GM19397 (cell line): ENCODE results near the gene TUSC1.
"Not testable (repeated sequence)": the region's sequence is repeated elsewhere in the genome, so short reads cannot be mapped to it uniquely, and the experiment has no call there.

Experiments
- ATAC-seq: cut with Tn5 transposase; IDR thresholded peaks from one replicate; pipeline ENCODE4 v1.9.1; 2021; ENCODE audit warnings: mild to moderate bottlenecking, moderate library complexity; ENCODE audit not compliant: unreplicated experiment

The TUSC1 gene

DNA sequence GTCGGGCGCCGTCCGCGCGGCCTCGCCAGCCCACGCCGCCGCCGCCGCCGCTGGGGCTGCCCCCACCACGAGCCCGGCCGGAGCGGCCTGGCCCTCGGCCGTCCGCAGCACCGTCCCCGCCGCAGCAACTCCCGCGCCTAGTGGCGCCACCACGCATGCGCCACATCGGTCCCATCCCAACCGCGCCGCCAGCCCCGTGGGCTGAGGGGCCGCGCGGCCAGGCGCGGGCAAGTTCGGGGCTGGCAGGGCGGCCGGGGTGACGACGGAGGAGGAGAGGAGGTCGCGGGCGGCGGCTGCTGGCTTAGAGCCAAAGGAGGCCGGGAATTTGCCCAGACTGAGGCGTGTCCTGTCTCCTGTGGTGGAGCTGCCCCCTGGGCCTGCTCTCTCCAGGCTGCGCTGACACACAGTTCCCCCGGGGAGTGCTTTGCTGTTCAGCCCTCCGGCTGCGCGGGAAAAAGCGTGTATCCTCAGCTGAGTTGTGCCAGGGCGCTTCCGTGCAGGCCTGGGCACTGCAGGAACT is at the start of gene TUSC1:
Gene TUSC1 (minus strand): TSS at position 298 of the 520 bp plus-strand sequence. CDS start 132 bp downstream, at position 166.
- peak; percentile 72 for ATAC-seq

DNA sequence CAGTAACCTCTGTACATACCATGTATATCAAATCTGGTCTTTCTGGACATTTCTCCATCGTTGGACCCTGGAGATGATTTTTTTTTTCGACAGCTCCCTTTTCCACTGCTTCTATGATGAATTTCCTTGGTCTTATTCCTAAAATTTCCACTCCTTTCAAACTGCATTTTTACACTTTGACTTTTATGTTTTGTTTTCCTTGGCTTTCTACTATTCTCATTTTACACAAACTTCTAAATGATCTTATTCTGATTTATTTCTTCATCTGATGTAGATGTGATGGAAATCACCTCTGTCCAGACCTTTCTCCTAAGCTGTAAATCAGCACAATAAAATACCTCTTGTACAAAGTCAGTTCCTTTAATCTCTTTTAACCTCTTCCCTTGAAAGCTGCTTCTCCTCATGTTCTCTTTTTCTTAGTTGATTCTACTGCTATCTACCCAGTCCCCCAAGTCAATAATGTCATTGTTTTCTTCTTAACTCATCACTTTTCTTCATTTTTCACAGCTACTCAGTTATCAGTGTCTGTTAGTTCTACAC is 48.7 kb upstream of the TUSC1 start:
- no peak for ATAC-seq

GRCh38 chr9:25724424-25724823 is 46.2 kb upstream of the TUSC1 start:
- ATAC-seq, result no peak

DNA sequence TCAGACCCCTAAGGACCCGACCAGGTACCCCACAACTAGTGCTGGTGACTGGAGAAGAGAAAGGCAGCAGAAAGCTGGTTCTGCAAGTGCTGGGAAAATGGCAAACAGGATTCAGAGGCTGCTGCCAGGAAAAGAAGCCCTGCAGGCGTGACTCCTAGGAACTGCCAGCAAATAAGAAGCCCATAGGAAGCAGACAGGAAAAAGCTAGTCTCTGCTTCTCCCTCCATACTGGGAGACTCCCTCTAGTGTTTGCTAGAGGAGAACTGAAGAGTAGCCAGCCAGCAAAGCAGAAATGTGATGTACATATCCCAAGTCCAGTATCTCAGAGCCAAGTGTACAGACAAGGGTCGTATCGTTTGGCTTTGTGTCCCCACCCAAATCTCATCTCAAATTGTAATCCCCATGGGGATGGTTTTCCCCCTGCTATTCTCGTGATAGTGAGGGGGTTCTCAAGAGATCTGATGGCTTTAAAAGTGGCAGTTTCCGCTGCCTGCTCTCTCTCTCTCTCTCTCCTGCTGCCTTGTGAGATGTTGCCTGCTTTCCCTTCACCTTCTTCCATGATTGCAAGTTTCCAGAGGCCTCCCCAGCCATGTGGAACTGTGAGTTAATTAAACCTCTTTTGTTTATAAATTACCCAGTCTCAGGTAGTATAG is 38.1 kb upstream of the TUSC1 start:
- no peak for ATAC-seq

- no peak for ATAC-seq
These were observed 31.7 kb upstream of the TUSC1 start for GRCh38 chr9:25709941-25710340.

DNA sequence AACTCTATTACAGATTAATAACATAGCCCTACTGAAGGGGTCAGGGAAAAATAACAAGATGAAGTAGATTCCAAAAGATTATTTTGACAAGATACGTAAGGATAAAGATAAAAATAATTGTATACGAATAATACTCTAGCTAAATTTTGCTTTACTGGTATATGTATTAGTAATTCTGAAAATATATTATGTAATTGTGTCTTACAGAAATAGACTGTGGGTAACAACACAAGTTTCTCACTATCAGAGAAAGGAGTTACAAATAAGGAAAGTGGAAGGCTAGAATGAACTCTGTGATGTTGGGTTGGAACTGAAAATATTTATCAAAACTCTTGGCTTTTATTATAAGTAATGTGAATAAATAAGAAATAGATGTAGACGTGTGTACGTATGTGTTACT is 26.6 kb upstream of the TUSC1 start:
- no peak for ATAC-seq

DNA sequence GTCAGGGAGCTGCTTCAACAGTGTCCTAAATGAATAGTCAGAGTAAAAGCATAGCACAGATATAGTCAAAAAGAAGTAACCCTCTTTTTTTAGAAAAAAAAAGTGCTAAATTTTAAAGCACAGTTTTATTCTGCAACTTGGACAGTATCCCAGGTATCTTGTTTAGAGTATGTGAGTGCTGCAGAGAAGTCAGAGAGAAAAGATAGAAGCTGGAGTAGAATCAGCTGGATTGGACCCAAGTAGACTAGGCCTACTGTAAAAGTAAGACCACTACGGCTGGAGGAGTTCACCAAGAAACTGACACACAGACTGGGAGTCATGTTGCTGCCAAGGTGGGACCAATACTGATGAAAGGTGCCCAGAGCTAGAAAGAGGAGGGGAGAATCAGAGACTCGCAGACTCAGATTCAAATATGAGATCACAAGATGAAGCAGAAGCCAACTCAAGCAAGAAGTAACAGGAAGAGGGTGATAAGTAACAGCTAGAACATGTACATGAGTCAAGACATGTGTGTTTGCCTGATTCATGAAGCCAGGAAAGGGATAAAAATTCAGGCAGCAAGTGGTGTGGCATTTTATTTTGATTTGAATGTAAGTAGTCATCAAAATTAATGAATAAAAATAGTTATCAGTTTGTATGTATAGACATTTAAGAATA is 25.6 kb upstream of the TUSC1 start:
- ATAC-seq, result no peak

DNA sequence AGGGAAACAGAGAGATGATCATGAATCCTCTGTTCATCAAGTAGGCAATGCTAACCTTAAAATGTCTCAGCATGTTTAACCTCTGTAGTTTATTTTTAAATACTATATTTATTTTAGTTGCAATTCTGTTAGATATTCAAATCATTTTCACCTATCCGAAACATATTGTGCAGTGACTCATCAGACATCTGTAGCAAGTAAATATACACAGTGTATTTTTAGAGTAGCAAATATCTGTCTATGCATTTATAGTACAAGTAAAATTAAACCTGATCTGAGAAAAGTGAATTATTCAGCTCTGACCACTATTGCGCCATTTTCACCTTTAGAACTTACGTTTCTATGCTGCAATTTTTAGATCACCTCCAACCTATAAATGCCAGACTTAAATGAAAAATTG is 24.3 kb upstream of the TUSC1 start:
- ATAC-seq, result no peak

DNA sequence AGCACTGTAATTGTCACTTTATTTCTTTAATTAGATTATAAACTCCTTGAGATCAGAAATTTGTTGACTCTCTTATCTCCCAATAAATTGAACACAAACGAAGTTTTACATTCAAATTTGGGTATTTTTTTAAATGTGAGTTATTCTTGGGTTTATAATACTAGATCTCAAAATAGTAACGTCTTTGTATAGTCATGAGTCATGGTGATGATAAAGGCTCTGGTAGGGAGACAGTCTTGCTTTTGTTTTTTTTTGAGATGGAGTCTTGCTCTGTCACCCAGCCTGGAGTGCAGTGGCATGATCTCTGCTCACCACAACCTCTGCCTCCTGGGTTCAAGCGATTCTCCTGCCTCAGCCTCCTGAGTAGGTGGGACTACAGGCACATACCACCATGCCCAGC is 22.7 kb upstream of the TUSC1 start:
- not testable (repeated sequence) for ATAC-seq

DNA sequence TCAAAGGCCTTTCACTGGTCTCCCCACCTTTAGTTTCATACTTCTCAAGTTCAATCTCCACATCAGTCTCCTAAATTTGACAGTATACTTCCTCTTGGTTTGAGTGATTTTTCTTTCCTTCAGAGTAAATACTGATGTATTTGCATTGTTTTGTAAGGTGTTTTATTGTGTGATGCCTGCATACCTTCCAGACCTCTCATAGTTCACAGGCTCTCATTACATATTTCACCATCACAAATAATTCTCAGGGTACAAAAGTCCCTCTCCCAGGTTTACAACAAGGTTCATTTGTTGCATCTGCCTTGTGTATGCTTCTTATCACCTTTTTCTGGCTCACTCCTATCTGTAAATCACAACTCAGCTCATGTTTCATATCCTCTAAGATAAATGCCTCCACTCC is 22.2 kb upstream of the TUSC1 start:
- ATAC-seq, result no peak

- ATAC-seq, result no peak
These were observed 13.5 kb upstream of the TUSC1 start for GRCh38 chr9:25691786-25692185.

GRCh38 chr9:25684321-25684720 is 6.1 kb upstream of the TUSC1 start:
- no peak for ATAC-seq

GRCh38 chr9:25681266-25681665 is 3.0 kb upstream of the TUSC1 start:
- ATAC-seq, result no peak

DNA sequence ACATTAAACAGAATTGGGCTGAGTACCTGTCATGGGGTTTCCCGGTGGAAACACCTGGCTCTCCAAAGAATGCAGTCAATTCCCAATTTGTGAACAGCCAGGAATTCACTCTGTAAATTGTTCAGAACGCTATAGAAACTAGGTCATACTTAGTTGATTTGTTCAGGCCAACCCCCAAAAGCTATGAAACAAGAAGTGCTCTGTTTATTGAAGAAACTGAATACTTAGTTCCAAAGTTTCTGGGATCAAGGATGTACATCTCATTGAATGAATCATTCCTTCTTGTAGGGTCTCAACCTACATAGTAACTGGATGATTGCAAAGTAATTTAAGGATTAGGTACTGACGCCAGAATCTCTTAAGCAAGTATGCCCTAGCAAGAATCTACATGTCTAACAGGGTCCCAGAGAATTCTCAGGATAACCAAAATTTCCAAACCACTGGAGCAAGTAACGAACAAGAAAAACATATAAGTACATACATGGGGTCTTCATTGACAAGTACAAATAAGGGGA is 659 bp upstream of the TUSC1 start:
- ATAC-seq, result no peak

- peak; percentile 50 for ATAC-seq
These were observed 720 bp downstream of the TUSC1 start for GRCh38 chr9:25677301-25678146.

- ATAC-seq, result not testable (repeated sequence)
These were observed 2.4 kb downstream of the TUSC1 start for GRCh38 chr9:25675858-25676257.

- no peak for ATAC-seq
These were observed 19.7 kb downstream of the TUSC1 start for GRCh38 chr9:25658571-25658970.

GRCh38 chr9:25654417-25654816 is 23.8 kb downstream of the TUSC1 start:
- no peak for ATAC-seq

DNA sequence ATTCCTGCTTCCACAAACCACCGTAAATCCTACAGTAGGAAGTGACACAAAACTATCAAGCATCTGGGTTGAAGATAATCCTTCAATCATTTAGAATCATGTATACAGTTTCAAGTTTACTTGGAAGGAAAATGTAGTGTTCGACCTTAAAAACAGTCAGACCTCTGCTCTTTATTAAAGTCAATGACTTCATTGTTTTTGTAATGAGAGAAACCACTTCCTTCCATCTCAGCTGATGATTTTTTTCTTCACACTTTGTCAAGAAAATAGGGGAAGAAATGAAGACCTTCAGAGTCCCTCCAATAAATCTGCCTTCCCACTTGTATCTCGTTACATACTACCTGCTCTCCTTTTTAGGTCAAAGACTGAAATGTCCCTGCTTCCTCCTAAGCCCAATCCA is 30.1 kb downstream of the TUSC1 start:
- no peak for ATAC-seq

- no peak for ATAC-seq
These were observed 42.2 kb downstream of the TUSC1 start for GRCh38 chr9:25636026-25636425.

DNA sequence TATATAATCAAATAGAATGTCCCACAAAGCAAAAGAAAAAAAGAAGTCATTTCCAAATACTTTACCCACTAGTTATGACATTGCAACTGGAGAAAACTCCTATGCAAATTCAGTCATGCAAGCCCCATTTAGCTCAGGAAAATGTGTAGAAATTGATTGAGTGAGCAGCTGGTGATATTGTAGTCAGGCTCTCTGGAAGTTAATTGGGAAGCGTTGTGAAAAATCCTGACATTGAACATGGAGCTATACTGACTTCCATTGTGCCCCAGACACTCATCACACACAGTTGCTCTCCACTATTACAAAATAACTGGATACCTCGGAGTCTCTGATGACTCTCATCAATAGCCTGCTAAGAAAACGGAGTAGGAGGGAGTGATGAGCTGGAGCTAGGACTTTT is 49.0 kb downstream of the TUSC1 start:
- no peak for ATAC-seq
